ENCODE data around the gene PGBD2. TPM values are rescaled to one million over a fixed set of nuclear protein-coding genes. Genes with fewer than 3 reads are reported as not detected.
"Not testable (repeated sequence)": the region's sequence is repeated elsewhere in the genome, so short reads cannot be mapped to it uniquely, and the experiment has no call there.

PGBD2 gene
- total RNA-seq, 2 experiments from 2014 or later, result 3.0 to 3.5 TPM

- H3K36me3 Mint-ChIP-seq (ENCODE audit: low read depth); H3K27ac Mint-ChIP-seq; H3K27me3 Mint-ChIP-seq (ENCODE audit: low read depth); H3K9me3 Mint-ChIP-seq; CTCF ChIA-PET; H3K4me3 Mint-ChIP-seq; intact Hi-C loops (cut with micrococcal nuclease); H3K4me1 Mint-ChIP-seq (ENCODE audit: low read depth): not testable (repeated sequence)
- peak; percentile 24 for DNase-seq
These were observed 39.4 kb downstream of the PGBD2 start for GRCh38 chr1:248945453-248945852.

- H3K4me3 Mint-ChIP-seq; H3K36me3 Mint-ChIP-seq (ENCODE audit: low read depth); H3K4me1 Mint-ChIP-seq (ENCODE audit: low read depth); H3K27me3 Mint-ChIP-seq (ENCODE audit: low read depth); CTCF ChIA-PET; intact Hi-C loops (cut with micrococcal nuclease); H3K27ac Mint-ChIP-seq; H3K9me3 Mint-ChIP-seq: not testable (repeated sequence)
- peak; percentile 11 for DNase-seq
These were observed 39.9 kb downstream of the PGBD2 start for GRCh38 chr1:248945856-248946416.

Other genes starting within 250 kb of the PGBD2 start
- not detected for gene OR14I1, start 203.5 kb upstream of the PGBD2 start, total RNA-seq
- gene LYPD8, start 150.5 kb upstream of the PGBD2 start, total RNA-seq, result not detected
- 10 to 100 TPM; 20.3 to 20.5 TPM for gene SH3BP5L, start 80.3 kb upstream of the PGBD2 start, total RNA-seq
- 10 to 100 TPM; 51.6 to 53.4 TPM for gene ZNF672, start 68.0 kb upstream of the PGBD2 start, total RNA-seq
- gene ZNF692, start 47.1 kb upstream of the PGBD2 start, total RNA-seq, result 10 to 100 TPM; 87.6 to 88.7 TPM